ENCODE data around the gene BICDL2.
"Not testable (repeated sequence)": the region's sequence is repeated elsewhere in the genome, so short reads cannot be mapped to it uniquely, and the experiment has no call there.

BICDL2 gene

GRCh38 chr16:3065069-3065741, 28.5 kb upstream of the BICDL2 start, which contains the start of gene IL32:
Gene IL32 (plus strand): TSS chr16:3065640. CDS start chr16:3065812, 172 bp downstream.
- DNase-seq (ENCODE audit: low read depth in 2 of 2): peak; percentile 56 to 74

- DNase-seq (ENCODE audit: low read depth in 2 of 2): no peak
These were observed 27.1 kb upstream of the BICDL2 start for GRCh38 chr16:3063625-3064386.

GRCh38 chr16:3062553-3062952, 25.8 kb upstream of the BICDL2 start:
- DNase-seq (ENCODE audit: low read depth in 2 of 2): no peak

GRCh38 chr16:3060339-3061127, 23.8 kb upstream of the BICDL2 start:
- no peak for DNase-seq (ENCODE audit: low read depth in 2 of 2)

GRCh38 chr16:3059723-3060242, 23.0 kb upstream of the BICDL2 start:
- DNase-seq (ENCODE audit: low read depth in 2 of 2): no peak

- peak; percentile 83 to 84 for DNase-seq (ENCODE audit: low read depth in 2 of 2)
These were observed 22.4 kb upstream of the BICDL2 start for GRCh38 chr16:3059041-3059722.

- DNase-seq (ENCODE audit: low read depth in 2 of 2): no peak
These were observed 21.6 kb upstream of the BICDL2 start for GRCh38 chr16:3058139-3059030.

- DNase-seq (ENCODE audit: low read depth in 2 of 2): no peak
These were observed 20.7 kb upstream of the BICDL2 start for GRCh38 chr16:3057181-3058138.

GRCh38 chr16:3056336-3057180, 19.8 kb upstream of the BICDL2 start:
- DNase-seq (ENCODE audit: low read depth in 2 of 2): no peak

- not testable (repeated sequence) for DNase-seq (ENCODE audit: low read depth in 2 of 2)
These were observed 19.0 kb upstream of the BICDL2 start for GRCh38 chr16:3055734-3056115.

GRCh38 chr16:3054965-3055733, 18.4 kb upstream of the BICDL2 start:
- DNase-seq (ENCODE audit: low read depth in 2 of 2): no peak

- not testable (repeated sequence) for DNase-seq (ENCODE audit: low read depth in 2 of 2)
These were observed 16.6 kb upstream of the BICDL2 start for GRCh38 chr16:3053330-3053710.

GRCh38 chr16:3052571-3053329, 16.0 kb upstream of the BICDL2 start:
- not testable (repeated sequence) for DNase-seq (ENCODE audit: low read depth in 2 of 2)

- DNase-seq (ENCODE audit: low read depth in 2 of 2): no peak
These were observed 14.8 kb upstream of the BICDL2 start for GRCh38 chr16:3051494-3051893.

- DNase-seq (ENCODE audit: low read depth in 2 of 2): no peak
These were observed 14.3 kb upstream of the BICDL2 start for GRCh38 chr16:3051009-3051408.

GRCh38 chr16:3050487-3050886, 13.7 kb upstream of the BICDL2 start:
- DNase-seq (ENCODE audit: low read depth in 2 of 2): no peak

- no peak for DNase-seq (ENCODE audit: low read depth in 2 of 2)
These were observed 13.3 kb upstream of the BICDL2 start for GRCh38 chr16:3049921-3050481.
